Measurements from ENCODE around the gene GNAQ.
"Not testable (repeated sequence)": the region's sequence is repeated elsewhere in the genome, so short reads cannot be mapped to it uniquely, and the experiment has no call there.

The GNAQ gene

DNA sequence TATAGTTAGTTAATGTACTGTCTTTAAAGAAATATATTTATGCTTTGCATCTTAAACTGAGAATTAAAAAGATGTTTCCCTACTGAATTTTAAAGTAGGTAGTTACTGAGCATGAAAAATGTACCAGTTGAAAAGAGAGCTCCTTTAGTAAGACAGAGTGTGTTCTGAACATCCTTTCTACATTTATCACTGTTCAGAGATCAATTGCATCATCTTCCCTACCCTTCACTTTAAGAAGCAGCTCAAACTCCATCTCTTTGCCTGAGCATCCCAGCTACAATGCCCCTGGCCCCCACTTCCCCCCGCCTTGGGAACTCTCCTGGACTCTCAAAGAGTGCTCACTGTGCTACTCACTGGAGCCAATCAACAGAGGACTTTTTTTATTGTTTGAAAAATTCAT, 164.7 kb downstream of the GNAQ start:
- Mint-ChIP-seq H3K27ac (peak overlapping the region; percentile 57), H3K27me3 (ENCODE audit: low read depth, poor library complexity) (peaks cover 2% of the 10 kb centered on the region), H3K9me3 (peaks cover 34% of the 10 kb centered on the region), H3K4me3 (no peak overlapping the region), H3K4me1 (no peaks in the 10 kb centered on the region), H3K36me3 (ENCODE audit: low read depth) (peaks cover 41% of the 10 kb centered on the region)
- TF ChIP-seq, protein P1, sequence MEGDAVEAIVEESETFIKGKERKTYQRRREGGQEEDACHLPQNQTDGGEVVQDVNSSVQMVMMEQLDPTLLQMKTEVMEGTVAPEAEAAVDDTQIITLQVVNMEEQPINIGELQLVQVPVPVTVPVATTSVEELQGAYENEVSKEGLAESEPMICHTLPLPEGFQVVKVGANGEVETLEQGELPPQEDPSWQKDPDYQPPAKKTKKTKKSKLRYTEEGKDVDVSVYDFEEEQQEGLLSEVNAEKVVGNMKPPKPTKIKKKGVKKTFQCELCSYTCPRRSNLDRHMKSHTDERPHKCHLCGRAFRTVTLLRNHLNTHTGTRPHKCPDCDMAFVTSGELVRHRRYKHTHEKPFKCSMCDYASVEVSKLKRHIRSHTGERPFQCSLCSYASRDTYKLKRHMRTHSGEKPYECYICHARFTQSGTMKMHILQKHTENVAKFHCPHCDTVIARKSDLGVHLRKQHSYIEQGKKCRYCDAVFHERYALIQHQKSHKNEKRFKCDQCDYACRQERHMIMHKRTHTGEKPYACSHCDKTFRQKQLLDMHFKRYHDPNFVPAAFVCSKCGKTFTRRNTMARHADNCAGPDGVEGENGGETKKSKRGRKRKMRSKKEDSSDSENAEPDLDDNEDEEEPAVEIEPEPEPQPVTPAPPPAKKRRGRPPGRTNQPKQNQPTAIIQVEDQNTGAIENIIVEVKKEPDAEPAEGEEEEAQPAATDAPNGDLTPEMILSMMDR (IDR thresholded peaks at IDR 0.05), result no peak
- DNase-seq, result no peak

DNA sequence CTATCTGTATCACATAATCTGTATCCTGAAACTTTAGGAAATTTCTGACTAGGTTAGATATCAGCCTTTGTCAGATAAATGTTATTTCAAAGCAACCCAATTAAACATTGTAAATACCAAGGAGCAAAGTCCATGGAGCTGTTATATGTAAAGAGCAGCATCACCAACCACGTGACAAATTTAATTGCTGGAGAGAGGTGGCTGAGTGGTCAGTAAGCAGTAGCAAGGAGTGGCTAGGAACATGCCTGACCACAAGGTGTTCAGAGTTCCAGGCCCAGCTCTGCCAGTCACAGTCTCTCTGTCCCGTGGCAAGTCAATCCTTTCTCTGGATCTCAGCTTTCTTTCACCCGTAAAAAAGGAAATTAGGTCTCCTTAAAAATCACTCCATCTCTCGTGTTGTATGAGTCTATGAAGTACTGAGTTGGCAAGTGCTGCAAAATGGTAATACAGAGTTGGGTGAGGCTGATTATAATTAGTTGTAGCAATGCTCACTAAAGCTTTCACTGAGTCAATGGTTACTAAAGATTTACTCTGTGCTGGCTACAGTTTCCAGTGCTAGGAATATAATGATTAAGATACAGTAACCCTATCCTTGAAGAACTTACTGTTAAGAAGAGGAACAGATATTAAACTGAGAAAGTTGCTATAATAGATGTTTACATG, 166.1 kb downstream of the GNAQ start:
- peaks cover 46% of the 10 kb centered on the region for H3K9me3 Mint-ChIP-seq
- peaks cover 2% of the 10 kb centered on the region for H3K27me3 Mint-ChIP-seq (ENCODE audit: low read depth, poor library complexity)
- TF ChIP-seq, protein P1 (IDR thresholded peaks at IDR 0.05), result no peak
- no peaks in the 10 kb centered on the region for H3K4me1 Mint-ChIP-seq
- no peak overlapping the region for H3K4me3 Mint-ChIP-seq
- DNase-seq, result no peak
- H3K27ac Mint-ChIP-seq, result no peak overlapping the region
- peaks cover 54% of the 10 kb centered on the region for H3K36me3 Mint-ChIP-seq (ENCODE audit: low read depth)

DNA sequence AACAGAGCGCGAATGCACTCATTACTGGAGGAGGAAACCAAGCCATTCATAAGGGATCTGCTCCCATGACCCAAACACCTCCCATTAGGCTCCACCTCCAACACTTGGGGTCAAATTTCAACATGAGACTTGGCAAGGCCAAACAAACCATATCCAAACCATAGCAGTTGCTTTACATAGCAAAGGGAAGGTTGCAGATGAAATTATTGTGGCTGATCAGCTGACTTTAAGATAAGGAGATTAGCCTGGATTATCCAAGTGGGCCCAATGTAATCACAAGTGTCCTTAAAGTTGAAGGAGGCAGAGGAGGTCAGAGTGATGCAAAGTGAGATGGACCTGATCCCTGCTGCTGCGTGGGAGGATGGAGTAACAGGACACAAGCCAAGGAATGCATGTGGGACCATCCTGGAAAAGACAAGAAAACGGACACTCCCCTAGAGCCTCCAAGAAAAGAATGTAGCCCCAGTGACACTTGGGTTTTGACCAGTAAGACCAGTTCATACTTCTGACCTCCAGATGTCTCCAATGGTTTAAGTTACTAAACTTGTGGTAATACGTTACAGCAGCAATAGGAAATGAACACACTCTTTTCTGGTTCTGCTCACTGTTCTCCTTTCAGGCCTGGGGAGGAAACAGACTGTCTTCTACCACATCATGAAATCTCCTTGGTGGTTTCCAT, 167.3 kb downstream of the GNAQ start:
- no peak for DNase-seq
- Mint-ChIP-seq H3K36me3 (ENCODE audit: low read depth) (peaks cover 66% of the 10 kb centered on the region), H3K27ac (no peak overlapping the region), H3K27me3 (ENCODE audit: low read depth, poor library complexity) (peaks cover 2% of the 10 kb centered on the region), H3K9me3 (peaks cover 46% of the 10 kb centered on the region), H3K4me3 (no peak overlapping the region), H3K4me1 (no peaks in the 10 kb centered on the region)
- TF ChIP-seq, protein P1 (IDR thresholded peaks at IDR 0.05), result no peak

DNA sequence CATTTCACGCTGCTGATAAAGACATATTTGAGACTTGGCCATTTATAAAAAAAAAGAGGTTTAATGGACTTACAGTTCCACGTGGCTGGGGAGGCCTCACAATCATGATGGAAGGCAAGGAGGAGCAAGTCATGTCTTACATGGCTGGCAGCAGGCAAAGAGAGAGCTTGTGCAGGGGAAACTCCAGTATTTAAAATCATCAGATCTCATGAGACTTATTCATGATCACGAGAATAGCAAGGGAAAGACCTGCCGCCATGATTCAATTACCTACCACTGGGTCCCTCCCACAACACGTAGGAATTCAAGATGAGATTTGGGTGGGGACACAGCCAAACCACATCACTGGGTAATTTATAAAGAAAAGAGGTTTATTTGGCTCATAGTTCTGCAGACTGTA, 168.0 kb downstream of the GNAQ start:
- H3K4me1 Mint-ChIP-seq; H3K27ac Mint-ChIP-seq; H3K27me3 Mint-ChIP-seq (ENCODE audit: low read depth, poor library complexity); H3K4me3 Mint-ChIP-seq; DNase-seq: not testable (repeated sequence)
- Mint-ChIP-seq H3K36me3 (ENCODE audit: low read depth) (peaks cover 73% of the 10 kb centered on the region), H3K9me3 (peaks cover 51% of the 10 kb centered on the region)

DNA sequence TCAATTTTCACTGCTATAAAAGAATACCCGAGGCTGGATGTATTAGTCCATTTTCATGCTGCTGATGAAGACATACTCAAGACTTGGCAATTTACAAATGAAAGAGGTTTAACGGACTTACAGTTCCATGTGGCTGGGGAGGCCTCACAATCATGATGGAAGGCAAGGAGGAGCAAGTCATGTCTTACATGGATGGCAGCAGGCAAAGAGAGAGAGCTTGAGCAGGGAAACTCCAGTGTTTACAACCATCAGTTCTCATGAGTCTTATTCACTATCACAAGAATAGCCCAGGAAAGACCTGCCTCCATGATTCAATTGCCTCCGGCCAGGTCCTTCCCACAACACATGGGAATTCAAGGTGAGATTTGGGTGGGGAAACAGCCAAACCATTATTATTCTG, 170.7 kb downstream of the GNAQ start:
- not testable (repeated sequence) for H3K27me3 Mint-ChIP-seq (ENCODE audit: low read depth, poor library complexity); H3K4me3 Mint-ChIP-seq; DNase-seq; H3K27ac Mint-ChIP-seq
- peaks cover 79% of the 10 kb centered on the region for H3K36me3 Mint-ChIP-seq (ENCODE audit: low read depth)
- peaks cover 28% of the 10 kb centered on the region for H3K4me1 Mint-ChIP-seq
- H3K9me3 Mint-ChIP-seq, result peaks cover 54% of the 10 kb centered on the region

DNA sequence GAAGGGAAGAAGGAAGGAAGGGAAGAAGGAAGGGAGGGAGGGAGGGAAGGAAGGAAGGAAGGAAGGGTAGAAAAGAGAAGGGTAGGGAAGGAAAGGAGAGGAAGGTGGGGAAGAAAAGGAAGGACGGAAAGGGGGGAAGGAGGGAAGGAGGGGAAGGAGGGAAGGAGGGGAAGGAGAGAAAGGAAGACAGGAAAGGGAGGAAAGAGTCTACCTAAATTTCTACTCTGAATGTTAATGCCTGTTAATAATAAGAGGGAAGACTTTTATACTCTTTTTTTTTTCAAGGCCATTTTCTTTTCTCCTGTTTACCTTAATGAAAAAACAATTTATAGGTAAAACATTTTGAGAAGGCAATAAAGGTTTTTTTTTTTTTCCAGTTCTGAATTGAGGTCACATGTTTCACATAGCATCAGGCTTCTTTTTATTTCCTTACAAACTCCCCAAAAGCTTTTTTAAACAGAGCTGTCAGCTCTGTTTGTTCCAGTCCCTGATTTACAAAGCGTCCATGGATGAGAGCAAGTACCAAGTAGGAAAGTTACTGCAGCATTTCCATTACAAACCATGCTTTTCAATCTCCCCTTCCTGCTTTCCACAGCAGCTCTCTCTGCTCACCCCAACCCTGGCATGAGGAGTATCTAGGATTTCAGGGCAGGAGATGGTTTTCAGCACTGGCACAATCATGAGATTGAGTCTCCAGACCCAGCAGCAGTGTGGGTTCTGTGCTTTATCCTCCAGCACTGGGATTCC, 173.9 kb downstream of the GNAQ start:
- no peak overlapping the region for H3K27ac Mint-ChIP-seq
- TF ChIP-seq, protein P1 (IDR thresholded peaks at IDR 0.05), result no peak
- H3K36me3 Mint-ChIP-seq (ENCODE audit: low read depth), result peaks cover 47% of the 10 kb centered on the region
- H3K27me3 Mint-ChIP-seq (ENCODE audit: low read depth, poor library complexity), result no peaks in the 10 kb centered on the region
- no peak for DNase-seq
- peaks cover 34% of the 10 kb centered on the region for H3K4me1 Mint-ChIP-seq
- no peak overlapping the region for H3K4me3 Mint-ChIP-seq
- H3K9me3 Mint-ChIP-seq, result peaks cover 28% of the 10 kb centered on the region
